Stimulated activated naive CD4-positive, alpha-beta T cell treated with Interleukin-2 at 50 U/mL for 16 hours (primary cell): ENCODE data around the gene ZNF281.

ENCODE experiments used
- DNase-seq: peaks from one replicate; lab custom pipeline; 2025; lab: John Stamatoyannopoulos, UW

Gene ZNF281

DNA sequence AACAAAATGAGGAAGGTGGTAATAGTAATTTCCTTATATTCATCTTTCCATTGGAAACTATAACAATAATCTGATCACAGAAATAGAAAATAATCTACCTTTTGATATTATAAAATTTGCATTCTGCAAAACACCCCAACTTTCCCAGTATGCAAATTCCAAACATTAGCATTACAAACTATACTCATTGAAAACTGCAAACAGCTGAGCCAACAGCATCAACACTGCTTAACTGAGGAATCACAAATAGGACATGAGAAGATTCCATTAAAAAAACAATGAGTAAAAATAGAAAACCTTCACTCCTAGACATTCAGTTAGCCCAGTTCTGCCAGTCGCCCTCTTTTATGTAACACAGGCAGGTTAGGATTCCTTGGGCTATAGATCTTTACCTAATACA is 18.1 kb downstream of the ZNF281 start:
- DNase-seq, result no peak

DNA sequence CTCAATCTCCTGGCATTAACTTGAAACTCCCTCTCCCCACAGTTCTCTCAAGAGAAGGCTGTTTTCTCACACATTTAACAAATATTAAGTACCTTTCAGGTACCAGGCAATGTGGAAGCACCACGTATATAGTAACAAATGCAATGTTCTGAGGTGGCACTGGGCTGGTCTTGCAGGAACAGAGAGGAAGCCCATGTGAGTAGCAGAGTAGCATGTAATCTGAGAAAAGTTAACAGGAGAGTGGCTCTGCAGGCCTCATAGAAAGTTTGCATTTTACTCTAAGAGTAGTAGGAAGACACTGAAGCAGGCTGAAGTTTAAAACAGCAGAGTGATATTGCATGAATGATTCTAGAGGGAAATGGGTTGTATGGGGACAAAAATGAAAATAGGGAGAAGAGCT is 21.0 kb downstream of the ZNF281 start:
- DNase-seq, result no peak

DNA sequence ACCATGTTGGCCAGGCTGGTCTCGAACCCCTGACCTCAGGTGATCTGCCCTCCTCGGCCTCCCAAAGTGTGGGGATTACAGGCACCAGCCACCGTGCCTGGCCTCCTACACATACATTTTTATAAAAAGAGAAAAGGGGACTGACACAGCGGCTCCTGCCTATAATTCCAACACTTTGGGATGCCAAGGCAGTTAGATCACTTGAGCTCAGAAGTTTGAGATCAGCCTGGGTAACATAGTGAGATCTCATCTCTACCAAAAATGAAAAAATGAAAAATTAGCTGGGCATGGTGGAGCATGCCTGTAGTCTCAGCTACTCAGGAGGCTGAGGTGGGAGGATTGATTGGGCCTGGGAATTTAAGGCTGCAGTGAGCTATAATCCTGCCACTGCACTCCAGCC is 23.4 kb downstream of the ZNF281 start:
- no peak for DNase-seq

- no peak for DNase-seq
Measured at GRCh38 chr1:200384818-200385390, 24.9 kb downstream of the ZNF281 start.

- DNase-seq, result no peak
Measured at GRCh38 chr1:200381256-200381984, 28.4 kb downstream of the ZNF281 start.

DNA sequence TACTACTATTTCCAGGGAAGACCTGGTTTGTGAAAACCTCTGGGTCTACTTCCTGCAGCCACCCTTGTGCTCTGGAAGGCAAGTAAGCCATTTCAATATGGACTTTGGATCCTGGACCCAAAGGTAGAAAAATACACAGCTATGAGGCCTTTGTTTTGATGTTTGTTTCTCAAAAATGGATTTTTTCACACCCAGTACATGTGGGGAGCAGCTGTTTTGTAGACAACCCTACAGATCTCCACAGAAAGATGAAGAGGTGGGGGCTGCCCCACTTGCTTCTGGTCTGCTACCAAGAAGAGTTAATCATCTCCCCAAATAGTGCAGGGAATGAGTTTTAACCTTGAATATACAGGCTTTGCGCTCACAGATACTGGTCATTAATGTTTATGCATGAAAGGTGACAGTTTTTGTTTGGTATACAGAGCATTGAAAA is 29.2 kb downstream of the ZNF281 start:
- DNase-seq, result no peak

DNA sequence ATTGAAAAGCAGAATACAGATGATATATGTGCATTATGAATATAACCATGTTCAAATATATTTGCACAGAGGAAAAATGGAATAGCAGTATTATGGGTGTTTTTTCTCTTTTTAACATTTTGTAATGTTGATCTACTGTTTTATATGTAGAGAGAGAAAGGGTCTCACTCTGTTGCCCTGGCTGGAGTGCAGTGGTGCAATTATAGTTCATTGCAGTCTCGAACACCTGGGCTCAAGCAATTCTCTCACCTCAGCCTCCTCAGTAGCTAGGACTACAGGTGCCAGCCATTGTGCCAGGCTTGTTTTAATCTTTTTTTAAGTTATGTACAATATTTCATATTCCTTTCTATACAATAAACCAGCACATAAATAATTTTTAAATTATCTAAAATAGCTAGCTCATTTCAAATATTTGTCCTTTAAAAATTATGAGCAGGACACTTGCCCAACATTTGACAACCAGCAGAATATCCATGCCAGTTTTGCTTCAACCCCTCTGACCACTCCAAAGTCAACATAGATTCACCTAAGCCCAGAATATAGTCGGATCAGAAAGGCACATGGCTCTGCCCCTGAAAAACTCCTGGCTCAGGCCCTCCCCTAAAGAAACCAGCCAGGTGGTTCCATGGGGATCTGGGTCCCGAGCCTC is 29.8 kb downstream of the ZNF281 start:
- no peak for DNase-seq

DNA sequence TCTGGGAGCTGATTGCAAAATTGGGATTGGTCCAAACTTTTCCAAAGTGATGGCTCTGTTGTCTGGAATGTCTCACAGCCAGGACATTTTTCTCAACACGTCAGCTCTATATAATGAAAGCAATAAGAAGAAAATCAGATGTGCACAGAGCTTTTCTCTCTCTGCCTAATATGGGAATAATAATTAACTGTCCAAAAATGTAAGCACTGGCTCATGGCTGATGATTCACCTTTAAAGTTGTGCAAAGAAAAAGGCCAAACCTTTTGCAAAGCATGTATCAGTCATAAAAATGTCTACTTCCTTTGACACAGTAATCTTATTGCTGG is 30.4 kb downstream of the ZNF281 start:
- DNase-seq, result no peak

GRCh38 chr1:200378096-200378495 is 31.7 kb downstream of the ZNF281 start:
- no peak for DNase-seq

DNA sequence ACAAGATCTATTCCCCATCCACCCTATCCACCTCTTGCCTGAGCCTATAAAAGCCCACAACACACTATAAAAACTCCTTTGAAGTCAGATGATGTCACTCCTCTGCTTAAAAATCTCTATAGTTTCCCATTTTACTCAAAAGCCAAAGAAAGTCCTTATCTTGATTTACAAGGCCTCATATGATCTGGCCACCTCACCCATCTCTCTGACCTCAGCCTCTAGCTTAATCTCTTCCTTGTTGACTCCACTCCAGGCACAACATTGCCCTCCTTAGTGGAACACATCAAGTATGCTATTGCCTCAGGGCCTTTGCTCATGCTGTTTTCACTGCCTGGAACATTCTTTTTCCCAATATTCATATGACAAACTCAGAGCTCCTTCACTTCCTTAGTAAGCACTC is 33.3 kb downstream of the ZNF281 start:
- DNase-seq, result no peak

DNA sequence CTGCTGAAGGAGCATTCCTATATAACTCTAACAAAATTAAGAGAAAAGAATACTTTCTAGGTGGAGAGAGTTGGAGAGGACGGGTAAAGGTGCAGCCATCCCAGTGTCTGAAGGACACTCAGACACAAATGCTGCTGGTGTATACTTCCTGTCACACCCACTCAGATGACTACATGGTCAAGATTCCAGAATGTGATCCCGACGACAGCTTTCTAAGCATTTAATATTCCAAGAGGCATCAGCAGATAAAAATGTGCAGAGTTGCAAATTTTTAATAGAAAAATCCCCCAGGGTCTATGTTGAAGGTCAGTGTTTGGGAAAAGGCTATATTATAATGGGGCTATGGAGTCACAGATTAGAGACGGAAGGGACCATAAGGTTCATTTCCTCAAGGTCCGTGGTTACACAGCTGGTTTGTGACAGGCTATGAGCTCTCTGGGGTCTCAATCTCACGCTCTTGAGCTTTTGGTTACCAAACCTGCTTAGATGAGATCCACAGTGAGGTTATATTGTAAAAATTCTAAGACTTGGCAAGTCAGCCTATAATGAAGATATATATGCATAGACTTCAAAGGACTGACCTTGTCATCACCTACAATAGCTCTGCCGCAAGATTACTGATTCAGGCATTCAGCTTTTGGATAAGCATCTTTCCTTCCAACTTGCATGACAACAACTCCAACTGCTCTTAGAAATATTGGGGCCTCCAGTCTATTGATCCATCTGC is 35.1 kb downstream of the ZNF281 start:
- no peak for DNase-seq

DNA sequence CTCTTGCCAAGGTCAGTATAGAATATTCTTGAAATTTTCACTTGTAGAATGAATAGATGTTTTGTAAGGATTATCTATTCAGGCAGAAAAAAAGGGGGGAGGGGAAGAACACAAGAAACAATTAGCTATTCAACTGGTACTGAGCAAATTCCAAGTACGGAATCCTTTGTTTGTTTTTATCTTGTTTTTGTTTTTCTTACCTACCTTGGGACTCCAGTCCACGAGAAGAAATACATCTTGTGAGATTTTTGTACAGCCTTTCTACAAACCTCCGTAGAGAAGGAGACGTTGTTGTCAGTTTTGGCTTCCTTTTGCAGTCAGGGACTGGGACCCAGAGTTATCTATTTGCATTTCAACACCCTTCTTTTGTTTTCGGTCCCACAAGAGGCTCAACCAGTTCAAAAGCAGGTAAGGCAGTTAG is 36.0 kb downstream of the ZNF281 start:
- DNase-seq, result no peak

DNA sequence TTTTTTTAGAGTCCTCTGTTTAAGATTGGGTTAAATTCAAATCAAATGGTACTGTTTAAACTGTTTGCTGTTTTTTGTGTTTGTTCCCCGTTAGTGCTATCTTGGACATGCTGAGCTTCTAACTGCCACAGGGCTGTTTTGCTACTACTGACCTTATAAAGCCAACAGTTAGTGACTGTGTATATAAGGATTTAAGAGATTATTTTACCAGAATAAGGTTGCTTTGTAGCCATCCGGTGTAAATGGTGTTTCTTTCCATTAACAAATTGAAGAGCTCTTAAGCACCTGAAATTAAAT is 37.0 kb downstream of the ZNF281 start:
- no peak for DNase-seq

- no peak for DNase-seq
Measured at GRCh38 chr1:200372095-200372884, 37.5 kb downstream of the ZNF281 start.

- DNase-seq, result no peak
Measured at GRCh38 chr1:200369706-200370105, 40.1 kb downstream of the ZNF281 start.

DNA sequence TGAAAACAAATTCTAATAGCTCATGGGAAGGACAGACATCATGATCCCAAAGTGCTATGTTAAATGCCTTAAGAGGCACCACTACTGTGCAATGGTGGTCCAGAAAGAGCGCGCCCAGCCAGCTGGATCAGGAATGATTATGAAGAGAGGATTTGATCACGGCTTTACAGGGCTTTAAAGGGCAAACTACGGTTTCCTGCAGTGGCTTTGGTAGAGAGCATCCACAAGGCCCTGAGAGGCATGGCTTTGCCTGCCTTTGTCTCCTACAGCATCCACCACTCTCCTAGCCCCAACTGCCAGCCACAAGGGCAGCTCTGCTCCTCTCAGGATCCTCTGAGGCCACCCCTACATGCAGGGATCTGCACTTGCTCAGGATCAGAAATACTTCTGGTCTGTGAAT is 40.7 kb downstream of the ZNF281 start:
- DNase-seq, result no peak

- no peak for DNase-seq
Measured at GRCh38 chr1:200368556-200368955, 41.3 kb downstream of the ZNF281 start.

- no peak for DNase-seq
Measured at GRCh38 chr1:200367841-200368534, 41.8 kb downstream of the ZNF281 start.

- no peak for DNase-seq
Measured at GRCh38 chr1:200366577-200367253, 43.1 kb downstream of the ZNF281 start.

DNA sequence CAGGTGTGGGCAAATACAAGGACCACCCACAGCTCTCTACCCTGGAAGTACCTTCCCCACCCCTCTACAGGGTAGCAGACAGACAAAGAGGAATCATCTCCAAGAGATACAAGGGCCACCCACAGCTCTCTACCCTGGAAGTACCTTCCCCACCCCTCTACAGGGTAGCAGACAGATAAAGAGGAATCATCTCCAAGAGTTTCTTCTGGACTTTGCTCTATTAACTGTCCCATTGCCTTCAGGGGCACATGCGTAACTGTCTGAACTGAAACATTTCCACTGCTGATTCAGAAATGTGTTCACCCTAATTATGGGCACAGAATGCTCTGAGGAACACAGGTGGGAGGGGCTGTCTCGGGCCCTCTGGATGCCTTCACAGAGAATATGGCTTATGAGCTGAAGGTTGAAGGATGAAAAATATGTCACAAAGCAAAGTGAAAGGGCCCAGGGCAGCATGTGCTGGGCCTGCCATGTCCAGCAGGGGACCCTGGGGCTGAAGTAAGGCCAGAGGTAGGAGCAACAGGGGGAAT is 43.9 kb downstream of the ZNF281 start:
- no peak for DNase-seq

DNA sequence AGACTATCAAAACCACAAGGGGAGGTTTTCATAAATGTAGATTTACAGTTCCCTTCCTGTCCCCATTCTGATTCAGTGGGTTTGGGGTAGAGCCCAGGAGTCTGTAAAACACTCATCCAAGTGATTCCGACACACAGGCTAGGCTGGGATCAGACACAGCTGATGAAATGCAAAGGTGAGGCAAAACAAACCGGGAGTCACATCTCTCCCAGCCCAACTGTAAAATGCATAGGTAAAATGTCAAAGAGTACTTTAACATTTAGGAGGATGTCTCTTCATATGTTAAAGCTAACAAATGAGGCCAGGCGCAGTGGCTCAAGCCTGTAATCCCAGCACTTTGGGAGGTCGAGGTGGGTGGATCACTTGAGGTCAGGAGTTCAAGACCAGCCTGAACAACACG is 45.0 kb downstream of the ZNF281 start:
- DNase-seq, result no peak
